ENCODE data around the gene AK2. TPM values are rescaled to one million over a fixed set of nuclear protein-coding genes. Genes with fewer than 3 reads are reported as not detected.

AK2 gene
- total RNA-seq, 1 experiment from 2014 or later, result 159 TPM

DNA sequence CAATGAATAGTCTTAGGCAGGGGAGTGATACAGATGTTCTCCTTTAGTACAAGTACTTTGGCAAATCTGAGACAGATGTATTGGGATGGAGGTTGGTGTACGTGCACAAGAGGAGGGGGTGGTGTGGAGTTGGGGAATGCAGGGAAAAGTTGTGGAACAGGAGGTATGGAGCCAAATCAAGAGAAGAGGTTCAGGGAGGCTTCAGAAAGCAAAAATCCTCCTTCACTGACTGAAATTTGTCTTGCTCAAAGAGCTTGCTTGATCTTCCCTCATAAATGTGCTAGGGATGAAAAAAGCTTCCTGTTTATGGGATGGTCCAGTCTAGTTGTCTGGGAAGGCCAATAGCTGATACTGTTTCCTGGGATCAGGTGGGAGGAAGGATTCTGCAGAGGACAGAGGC is 77.9 kb downstream of the AK2 start:
- H3K4me1 Mint-ChIP-seq, result peaks cover 16% of the 10 kb centered on the region in 2 experiments
- TF ChIP-seq, protein P1, sequence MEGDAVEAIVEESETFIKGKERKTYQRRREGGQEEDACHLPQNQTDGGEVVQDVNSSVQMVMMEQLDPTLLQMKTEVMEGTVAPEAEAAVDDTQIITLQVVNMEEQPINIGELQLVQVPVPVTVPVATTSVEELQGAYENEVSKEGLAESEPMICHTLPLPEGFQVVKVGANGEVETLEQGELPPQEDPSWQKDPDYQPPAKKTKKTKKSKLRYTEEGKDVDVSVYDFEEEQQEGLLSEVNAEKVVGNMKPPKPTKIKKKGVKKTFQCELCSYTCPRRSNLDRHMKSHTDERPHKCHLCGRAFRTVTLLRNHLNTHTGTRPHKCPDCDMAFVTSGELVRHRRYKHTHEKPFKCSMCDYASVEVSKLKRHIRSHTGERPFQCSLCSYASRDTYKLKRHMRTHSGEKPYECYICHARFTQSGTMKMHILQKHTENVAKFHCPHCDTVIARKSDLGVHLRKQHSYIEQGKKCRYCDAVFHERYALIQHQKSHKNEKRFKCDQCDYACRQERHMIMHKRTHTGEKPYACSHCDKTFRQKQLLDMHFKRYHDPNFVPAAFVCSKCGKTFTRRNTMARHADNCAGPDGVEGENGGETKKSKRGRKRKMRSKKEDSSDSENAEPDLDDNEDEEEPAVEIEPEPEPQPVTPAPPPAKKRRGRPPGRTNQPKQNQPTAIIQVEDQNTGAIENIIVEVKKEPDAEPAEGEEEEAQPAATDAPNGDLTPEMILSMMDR (conservative IDR thresholded peaks at IDR 0.05), result no peak
- Histone ChIP-seq H3K4ac (ENCODE audit: low read depth, low read length) (no peak overlapping the region), H4K5ac (ENCODE audit: insufficient read length, low read depth, low read length) (no peak overlapping the region), H4K8ac (replicated peaks; ENCODE audit: insufficient read length, low read depth, low read length) (no peak overlapping the region), H2BK20ac (ENCODE audit: low read depth, low read length, poor library complexity, severe bottlenecking) (no peak overlapping the region), H2BK15ac (ENCODE audit: low read depth, low read length) (no peak overlapping the region), H3K27ac (ENCODE audit: insufficient read length, low read depth, low read length) (no peak overlapping the region), H4K91ac (ENCODE audit: insufficient read length, low read depth, low read length) (no peak overlapping the region), H3K79me2 (ENCODE audit: insufficient read depth, low read length) (peaks cover 2% of the 10 kb centered on the region; the same call in 1 of the 2 replicates), H3K9ac (ENCODE audit: extremely low read depth, insufficient read length, low read length) (no peak overlapping the region), H3K4me1 (ENCODE audit: insufficient read depth, low read length) (peaks cover 4% of the 10 kb centered on the region; the same call in 1 of the 2 replicates), H3K56ac (ENCODE audit: insufficient read length, low read depth, low read length) (no peak overlapping the region), H3K14ac (ENCODE audit: insufficient read depth, low read length) (no peak overlapping the region), H2AK5ac (ENCODE audit: insufficient read length, low read length) (no peak overlapping the region), H3K27me3 (ENCODE audit: insufficient read depth, low read length) (no peaks in the 10 kb centered on the region), H3T11ph (ENCODE audit: low read length) (no peak overlapping the region), H3K9me3 (ENCODE audit: control insufficient read depth, low read depth, low read length) (no peaks in the 10 kb centered on the region), H2BK5ac (ENCODE audit: insufficient read length, low read length) (no peak overlapping the region), H2BK12ac (ENCODE audit: insufficient read length, low read depth, low read length) (no peak overlapping the region), H3K4me2 (ENCODE audit: insufficient read depth, insufficient read length, low read length) (no peak overlapping the region), H2AFZ (ENCODE audit: low read length) (no peak overlapping the region), H3K23ac (ENCODE audit: insufficient read length, low read depth, low read length) (no peak overlapping the region), H3K18ac (ENCODE audit: insufficient read length, low read depth, low read length) (no peak overlapping the region), H3K23me2 (ENCODE audit: insufficient read length, low read depth, low read length, poor library complexity, severe bottlenecking) (no peaks in the 10 kb centered on the region), H3K79me1 (ENCODE audit: insufficient read depth, low read depth, low read length, poor library complexity, severe bottlenecking) (no peaks in the 10 kb centered on the region), H4K20me1 (ENCODE audit: control insufficient read depth, insufficient read depth, insufficient read length) (no peaks in the 10 kb centered on the region), H2BK120ac (ENCODE audit: low read depth, low read length, poor library complexity, severe bottlenecking) (no peak overlapping the region)
- no peaks in the 10 kb centered on the region for H3K9me3 Mint-ChIP-seq
- WGBS (ENCODE audit: extremely low coverage, insufficient read length, low lambda C conversion rate), result no CpG with 5 or more reads among the region's 1 CpG
- no peak overlapping the region for H3K4me3 Mint-ChIP-seq
- no peak for DNase-seq
- no peak overlapping the region; a peak in 1 of 7 replicates for H3K27ac Mint-ChIP-seq
- peaks cover 0 to 6% (median 0%) of the 10 kb centered on the region in 3 experiments; a peak in 1 of 7 replicates for H3K36me3 Mint-ChIP-seq (ENCODE audit: insufficient read depth in 1 of 3, low read depth in 3 of 3)
- peaks cover 5% of the 10 kb centered on the region for H3K27me3 Mint-ChIP-seq (ENCODE audit: low read depth)

Other genes starting within 250 kb of the AK2 start
- 185 and 194 TPM in 2 replicates for gene YARS1, start 219.5 kb downstream of the AK2 start, total RNA-seq (2021)
- 50.1 and 51.4 TPM in 2 replicates for gene S100PBP, start 219.2 kb downstream of the AK2 start, total RNA-seq (2021)
- gene FNDC5, start 166.0 kb downstream of the AK2 start, total RNA-seq (2021), result 4.5 and 5.9 TPM in 2 replicates
- gene HPCA, start 150.4 kb downstream of the AK2 start, total RNA-seq (2021), result 1.1 and 1.2 TPM in 2 replicates
- 17.2 and 17.7 TPM in 2 replicates for gene TMEM54, start 135.5 kb downstream of the AK2 start, total RNA-seq (2021)
- 15.0 and 15.6 TPM in 2 replicates for gene RNF19B, start 72.1 kb downstream of the AK2 start, total RNA-seq (2021)
- gene AZIN2, start 44.3 kb upstream of the AK2 start, total RNA-seq (2021), result 0.39 and 0.50 TPM in 2 replicates
- 6.9 and 7.3 TPM in 2 replicates for gene TRIM62, start 145.2 kb upstream of the AK2 start, total RNA-seq (2021)
- gene ZNF362, start 219.6 kb upstream of the AK2 start, total RNA-seq (2021), result 18.7 and 19.4 TPM in 2 replicates